Stimulated activated CD8-positive, alpha-beta memory T cell treated with anti-CD3 and anti-CD28 coated beads, Interleukin-7, amount 100 ng/mL, for 48 hours (primary cell): ENCODE data around the gene TECR.
A peak's percentile ranks its signal among the peaks of the same experiment; 100 is the strongest.
"Not testable (repeated sequence)": the region's sequence is repeated elsewhere in the genome, so short reads cannot be mapped to it uniquely, and the experiment has no call there.

ENCODE experiments used
- DNase-seq, 2 donors: peaks; one replicate each; pipeline ENCODE4 v3.0.0-alpha.2; 2020; ENCODE audit warnings: low read depth in 1 of 2; ENCODE audit errors: extremely low read depth in 1 of 2

The TECR gene, protein sequence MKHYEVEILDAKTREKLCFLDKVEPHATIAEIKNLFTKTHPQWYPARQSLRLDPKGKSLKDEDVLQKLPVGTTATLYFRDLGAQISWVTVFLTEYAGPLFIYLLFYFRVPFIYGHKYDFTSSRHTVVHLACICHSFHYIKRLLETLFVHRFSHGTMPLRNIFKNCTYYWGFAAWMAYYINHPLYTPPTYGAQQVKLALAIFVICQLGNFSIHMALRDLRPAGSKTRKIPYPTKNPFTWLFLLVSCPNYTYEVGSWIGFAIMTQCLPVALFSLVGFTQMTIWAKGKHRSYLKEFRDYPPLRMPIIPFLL

DNA sequence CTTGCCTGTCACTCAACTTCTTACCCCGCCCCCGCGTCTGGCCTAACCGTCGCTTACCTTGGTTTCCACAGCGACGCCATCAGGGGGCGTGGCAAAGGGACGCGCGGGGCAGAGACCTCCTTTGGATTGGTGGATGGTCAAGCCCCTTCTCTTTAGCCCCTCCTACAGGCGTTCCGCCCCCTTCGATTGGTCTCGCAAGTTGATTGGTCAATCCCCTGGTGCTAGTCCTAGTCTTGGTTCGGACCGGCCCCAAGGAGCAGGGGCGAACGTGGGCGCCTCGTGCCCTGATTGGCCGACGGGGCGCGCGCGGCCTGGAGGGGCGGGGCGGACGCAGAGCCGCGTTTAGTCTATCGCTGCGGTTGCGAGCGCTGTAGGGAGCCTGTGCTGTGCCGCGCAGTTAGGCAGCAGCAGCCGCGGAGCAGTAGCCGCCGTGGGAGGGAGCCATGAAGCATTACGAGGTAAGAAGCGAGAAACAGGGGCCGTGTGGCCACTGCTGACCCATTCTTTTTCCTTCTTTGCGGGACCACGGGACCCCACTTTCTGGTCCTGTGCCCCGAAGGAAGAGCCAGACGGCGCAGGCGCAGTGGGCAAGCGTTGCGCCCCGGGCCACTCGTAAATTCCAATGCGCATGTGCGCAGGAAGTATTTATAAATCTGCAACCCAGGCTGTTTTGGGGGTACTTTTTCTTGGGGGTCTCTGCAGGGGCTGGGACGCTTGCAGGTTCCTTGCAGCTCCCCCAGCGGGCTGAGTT lies at the start of gene TECR:
Gene TECR, plus strand, starts transcription at position 341 of the 751 bp plus-strand sequence. Its CDS starts 103 bp downstream, at position 444.
- peak; percentile 100 for DNase-seq

DNA sequence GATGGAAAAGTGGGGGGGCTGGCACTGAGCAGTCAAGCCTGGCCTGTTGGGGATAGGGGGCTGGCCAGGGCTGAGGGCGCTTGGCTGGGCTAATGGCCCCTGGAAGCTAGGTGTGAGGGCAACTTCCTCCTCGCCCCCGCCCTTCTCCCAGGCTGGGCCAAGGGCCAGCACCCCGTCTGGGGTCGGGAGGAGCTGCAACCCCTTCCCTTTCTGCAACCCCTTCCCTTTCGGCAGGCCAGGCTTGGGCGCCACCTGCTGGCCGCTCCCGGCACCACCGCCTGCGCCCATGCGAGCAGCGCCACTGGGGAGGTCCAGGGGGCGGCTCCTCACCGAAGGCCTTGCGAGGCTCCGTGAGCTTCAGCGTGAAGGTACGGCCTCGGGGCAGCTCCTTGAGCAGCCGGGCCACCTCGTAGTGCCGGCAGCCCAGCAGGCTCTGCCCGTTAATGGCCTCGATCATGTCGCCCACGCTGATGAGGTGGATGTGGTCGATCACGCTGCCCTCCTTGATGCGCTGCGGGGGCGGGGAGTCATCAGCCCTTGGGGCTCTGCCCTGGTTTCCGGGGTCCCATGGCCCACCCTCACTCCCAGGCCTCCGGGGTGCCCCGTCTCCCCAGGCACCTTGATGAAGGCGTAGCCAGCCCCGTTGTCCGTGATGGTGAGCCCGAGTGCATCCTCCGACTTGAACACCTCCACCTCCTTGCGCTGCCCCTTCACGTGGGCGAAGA lies 49.3 kb upstream of the TECR start:
- DNase-seq = peak in 1 of 2 donors; percentile 64

DNA sequence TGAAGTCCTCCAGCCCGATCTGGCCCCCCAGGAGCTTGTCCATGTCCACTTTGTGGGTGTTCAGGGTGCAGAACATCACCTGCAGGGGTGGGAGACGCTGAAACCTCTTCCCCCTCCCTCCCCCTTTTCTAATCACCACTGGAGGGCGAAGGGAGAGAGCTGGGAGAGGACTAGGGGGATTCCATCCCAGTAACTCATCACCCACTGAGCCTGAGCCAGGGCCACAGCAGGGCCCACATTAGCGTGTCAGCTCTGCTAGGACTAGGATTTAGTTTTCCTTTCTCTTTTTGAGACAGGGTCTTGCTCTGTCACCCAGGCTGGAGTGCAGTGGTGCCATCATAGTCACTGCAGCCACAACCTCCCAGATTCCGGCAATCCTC lies 48.7 kb upstream of the TECR start:
- DNase-seq = no peak

DNA sequence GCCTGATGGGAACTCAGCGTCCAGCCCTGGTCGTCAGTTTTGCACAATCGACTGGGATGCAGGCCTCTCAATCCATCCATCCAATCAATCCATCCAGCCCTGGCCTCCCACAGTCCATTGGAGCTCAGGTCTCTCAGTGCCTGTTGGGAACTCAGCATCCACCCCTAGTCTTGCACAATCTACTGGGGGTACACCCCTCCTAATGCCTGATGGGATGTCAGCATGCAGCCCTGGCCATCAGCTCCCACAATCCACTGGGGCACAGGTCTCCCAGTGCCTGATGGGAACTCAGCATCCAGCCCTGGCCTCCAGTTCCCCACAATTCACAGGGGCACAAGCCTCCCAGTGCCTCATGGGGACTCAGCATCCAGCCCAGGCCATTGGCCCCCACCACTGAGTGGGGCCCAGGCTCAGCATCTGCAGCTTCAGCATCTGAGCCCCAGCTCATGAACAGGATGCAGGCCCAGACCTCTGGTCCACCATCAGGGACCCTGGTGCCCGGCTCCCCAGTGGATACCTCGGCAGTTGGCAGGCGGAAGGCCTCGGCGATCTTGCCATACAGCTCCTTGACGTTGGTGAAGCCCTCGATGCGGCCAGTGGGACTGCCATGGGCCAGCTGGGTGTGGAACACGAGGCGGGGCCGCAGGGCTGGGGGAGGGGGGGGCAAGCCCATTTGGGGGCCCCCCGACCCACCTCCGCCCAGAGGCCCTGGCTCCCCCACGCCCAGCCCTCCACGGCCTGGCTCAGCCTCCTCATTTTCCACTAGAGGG lies 47.0 kb upstream of the TECR start:
- DNase-seq = no peak

DNA sequence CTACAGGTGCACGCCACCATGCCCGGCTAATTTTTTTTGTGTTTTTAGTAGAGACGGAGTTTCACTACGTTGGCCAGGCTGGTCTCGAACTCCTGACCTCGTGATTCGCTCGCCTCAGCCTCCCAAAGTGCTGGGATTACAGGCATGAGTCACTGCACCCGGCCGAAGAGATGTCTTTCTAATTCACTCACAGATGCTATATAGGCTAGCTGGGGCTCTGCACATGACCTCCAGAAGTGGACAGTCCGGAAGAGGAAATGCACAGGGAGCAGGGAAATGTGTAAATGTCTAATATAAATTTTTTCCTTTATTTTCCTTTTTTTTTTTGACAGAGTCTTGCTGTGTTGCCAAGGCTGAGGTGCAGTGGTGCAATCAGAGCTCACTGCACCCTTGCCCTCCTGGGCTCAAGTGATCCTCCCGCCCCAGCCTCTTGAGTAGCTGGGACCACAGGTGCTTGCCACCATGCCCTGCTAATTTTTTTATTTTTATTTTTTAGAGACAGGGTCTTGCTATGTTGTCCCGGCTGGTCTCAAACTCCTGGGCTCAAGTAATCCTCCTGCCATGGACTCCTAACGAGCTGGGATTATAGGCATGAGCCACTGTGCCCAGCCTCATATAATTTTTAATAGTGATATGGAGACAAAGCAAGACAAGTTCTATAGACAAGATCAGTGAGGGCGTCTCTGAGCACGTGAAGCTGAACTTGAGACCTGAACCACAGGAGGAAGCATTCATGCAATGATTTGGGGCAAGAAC lies 41.8 kb upstream of the TECR start:
- DNase-seq = no peak

DNA sequence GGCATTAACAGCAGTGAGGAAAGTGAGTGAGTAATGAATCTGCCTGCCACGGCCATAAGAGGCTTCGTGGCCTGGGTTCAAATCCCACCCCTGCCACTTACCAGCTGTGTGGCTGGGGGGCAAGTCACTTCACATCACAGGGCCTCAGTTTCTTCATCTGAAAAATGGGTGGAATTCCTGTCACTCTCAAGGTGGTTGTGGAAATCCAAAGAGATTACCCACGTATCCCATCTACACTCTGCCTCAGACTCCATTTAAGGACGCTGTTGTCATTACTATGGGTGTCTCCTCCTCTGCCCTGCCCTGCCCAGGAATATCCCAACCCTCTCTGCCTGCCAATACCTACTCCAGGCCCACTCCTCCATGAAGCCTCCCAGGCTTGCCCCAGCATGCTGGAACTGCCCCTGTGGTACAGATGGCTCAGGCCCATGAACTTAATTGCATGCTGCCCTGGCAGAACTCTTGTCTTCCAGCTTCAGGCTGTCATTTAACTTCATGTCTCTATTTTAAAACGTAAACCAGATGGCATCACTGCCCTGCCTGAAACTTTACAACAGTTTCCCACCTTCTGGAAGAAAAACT lies 36.5 kb upstream of the TECR start:
- DNase-seq = no peak

DNA sequence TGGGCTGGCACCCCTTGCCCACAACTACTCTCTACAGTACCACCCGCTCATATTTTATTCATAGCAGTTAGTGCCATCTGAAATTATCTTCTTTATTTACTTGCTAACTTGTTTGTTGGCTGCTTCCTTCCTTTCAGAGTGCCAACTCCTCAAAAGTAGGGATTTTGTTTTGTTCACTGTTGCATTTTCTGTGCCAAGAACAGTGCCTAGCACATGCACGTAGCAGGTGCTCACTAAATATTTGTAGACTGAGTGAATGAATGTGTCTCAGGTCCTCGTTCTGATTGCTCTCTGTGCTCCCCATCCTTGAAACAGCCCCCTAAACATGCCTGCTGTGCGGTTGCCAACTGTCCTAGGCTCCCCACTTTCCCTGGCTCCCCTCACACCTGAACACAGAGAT lies 35.0 kb upstream of the TECR start:
- DNase-seq = no peak

DNA sequence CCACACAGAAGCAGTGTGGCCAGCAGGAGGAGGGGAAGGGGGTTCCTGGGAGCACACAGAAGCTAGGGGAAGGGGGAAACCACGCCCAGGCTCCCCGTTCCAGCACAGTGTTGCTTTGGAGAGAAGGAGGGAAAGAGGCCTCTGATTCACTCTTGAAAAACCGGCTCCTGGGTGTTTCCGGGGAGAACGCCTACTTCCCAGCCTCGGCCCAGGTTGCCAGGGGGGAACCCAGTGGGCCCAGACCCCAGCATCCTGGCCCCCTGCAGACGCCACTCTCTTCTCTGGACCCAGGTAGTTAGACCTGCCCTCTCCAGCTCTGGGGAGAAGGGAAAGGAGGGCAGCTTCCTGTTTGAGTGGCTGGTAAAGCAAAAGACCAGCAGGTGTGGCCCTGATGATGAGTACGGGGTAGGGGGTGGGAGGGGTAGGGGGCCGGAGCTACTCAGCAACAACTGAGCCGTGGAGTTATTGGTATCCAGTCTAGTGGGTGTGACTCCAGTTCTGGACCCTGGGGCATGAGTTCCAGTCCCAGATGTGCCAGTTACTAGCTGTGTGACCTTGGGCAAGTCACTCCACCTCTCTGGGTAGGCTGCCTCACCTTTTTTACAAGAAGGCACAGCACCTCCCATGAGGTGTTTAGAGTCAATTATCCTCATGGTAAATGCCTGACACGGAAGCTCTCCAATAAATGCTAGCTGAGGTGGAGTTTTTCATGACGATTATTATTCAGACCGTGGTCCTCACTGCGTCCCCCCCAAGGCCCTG lies 34.3 kb upstream of the TECR start:
- DNase-seq = no peak

DNA sequence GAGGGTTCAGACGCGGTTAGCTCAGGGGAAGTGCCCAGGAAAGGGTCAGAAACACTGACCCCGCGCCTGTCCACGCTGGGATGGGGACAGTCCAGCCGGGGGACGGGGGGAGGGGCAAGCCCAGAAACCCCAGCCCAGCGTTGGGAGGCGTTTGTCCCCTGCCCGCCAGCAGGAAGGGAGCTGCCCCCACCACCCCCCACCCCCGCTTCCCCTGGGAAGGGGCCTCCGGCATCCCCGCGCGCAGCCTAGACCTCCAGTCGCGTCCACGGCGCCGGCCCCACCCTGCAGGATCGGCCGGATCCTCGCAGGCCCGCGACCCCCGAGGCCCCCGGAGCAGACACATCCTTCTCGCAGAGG lies 33.7 kb upstream of the TECR start:
- DNase-seq = no peak

DNA sequence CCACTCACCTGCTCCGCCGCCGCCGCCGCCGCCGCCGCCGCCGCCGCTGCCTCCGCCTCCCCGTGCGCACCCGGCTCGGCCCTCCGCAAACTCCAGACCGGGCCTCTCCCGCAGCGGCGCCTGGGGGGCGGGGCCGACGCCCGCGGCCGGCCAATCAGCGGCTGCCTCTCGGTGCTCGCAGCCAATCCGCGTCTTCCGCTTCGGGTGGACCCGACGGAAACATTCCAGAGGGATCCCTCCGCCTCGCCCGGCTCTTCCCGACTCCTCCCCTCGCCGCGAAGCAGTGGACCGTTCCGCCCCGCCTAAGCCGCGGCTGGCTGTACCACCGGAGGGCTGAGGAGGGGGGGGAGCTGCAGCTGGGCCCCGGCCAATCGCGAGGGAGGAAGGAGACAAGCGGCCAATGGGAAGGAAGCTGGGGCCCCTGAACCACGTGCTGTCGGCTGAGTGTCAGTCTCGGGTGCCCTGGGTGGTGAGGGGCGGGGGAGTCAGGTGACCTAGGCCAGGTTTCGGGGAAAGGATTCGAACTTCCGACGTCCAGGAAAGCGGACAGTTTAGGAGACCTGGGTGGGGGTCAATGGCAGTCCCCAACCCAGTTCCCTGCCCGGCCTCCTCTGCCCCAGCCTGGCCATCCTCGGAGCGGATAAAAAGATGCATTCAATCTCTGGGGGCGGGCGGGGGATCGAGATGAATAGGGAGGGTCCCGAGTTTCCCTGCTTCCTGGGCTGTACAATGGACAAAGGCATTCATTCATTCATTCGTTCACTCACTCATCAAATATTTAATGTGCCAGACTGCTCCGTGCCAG lies 33.2 kb upstream of the TECR start, which contains the start of gene GIPC1:
Gene GIPC1, minus strand, starts transcription at position 99 of the 805 bp plus-strand sequence. CDS start 13,151 bp downstream, outside the sequence.
- peak; percentile 62 to 68 for DNase-seq

DNA sequence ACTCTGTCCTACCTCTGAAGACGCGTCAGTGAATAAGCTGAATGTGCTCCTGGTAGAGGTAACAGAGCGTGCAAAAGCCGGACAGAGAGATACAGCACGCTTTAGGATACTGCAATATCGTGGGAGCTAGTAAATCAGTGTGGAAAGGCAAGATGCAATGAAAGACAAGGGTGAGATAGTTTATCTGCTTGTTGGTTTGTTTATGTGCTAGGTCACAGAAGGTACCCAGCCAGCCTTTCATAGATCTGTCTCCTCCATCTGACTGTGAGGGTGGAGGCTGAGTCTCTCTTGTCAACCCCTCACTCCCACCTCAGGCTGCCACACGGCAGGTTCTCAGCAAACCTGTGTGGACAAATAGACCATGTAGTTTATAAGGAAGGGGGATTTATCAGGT lies 32.6 kb upstream of the TECR start:
- no peak for DNase-seq

DNA sequence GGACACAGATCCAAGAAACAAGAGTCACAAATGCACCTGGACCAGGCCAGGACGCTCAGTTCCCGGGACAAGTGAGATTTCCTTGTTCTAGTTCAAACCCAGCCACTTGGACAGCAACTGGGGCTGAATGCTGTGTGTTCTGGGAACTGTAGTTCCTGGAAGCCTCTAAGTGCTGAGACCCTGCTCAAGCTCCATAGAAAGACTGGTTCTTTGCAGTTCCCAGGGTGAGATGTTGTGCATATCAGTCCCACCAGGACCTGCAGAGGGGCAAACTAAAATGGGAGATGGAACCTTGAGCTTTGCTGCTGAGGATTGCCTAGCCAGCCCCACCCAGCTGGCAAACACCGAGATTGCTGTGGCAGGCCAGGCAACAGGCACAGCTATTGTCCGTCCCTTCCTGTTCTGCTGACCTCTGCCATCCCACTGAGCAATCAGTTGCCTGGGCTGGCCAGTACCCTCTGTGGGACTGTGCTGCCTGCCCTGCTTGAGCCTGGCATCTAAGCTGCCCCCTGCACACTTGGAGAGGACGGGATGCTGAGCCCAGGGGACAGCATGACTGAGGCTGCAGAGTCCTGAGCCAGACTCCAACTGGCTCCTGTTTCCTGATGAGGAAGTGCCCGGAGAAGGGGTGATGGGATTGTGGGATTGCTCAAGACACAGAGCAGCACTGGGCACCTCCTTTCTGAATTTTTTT lies 32.0 kb upstream of the TECR start:
- no peak for DNase-seq

DNA sequence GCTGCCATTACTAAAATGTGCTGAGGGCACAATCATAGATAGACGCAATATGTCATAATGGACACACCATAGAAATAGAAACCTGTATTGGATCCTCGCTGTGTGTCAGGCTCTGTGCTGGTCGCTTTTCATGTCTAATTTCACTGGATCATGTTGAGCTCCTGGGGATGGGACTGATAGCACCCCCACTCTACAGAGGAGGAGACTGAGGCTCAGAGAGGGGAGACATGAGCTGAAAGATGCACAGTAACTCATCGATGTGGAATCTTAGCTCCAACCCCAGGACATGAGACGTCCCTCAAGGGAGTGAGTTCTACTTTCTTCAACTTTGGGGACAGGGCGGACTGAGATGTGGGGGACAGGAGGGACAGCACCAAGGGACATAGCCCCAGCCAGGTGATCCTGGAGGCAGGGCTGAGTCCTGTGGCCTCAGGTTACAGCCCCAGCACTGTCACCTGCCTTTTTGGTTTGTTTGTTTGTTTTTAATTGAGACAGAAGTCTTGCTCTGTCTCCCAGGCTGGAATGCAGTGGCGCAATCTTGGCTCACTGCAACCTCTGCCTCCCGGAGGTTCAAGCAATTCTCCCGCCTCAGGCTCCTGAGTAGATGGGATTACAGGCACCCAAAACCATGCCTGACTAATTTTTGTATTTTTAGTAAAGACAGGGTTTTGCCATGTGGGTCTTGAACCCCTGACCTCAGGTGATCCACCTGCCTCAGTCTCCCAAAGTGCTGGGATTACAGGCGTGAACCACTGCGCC lies 26.9 kb upstream of the TECR start:
- DNase-seq = no peak

DNA sequence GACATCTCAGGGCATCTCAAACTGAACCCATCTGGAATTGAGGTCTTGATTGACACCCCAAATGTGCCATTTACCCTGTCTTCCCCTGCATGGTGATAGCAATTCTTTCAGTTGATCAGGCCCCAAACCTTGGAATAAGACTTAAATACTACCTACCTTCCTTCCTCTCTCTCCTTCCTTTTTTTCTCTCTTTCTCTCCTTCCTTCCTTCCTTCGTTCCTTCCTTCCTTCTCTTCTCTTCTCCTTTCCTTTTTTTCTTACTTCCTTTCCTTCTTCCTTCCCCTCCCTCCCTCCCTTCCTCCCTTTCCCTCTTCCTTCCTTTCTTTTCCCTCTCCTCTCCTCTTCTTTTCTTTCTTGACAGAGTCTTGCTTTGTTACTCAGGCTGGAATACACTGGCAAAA lies 26.1 kb upstream of the TECR start:
- no peak for DNase-seq

DNA sequence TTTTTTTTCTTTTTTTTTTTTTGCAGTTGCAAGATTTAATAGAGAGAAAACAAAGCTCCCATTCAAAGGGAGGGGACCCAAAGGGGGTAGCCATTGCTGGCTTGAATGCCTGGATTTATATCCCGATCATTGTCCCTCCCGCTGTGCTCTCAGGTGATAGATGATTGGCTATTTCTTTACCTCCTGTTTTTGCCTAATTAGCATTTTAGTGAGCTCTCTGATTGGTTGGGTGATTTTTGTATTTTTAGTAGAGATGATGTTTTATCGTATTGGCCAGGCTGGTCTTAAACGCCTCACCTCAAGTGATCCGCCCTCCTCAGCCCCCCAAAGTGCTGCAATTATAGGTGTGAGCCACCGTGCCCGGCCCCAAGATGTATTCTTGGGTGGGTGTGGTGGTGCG lies 24.8 kb upstream of the TECR start:
- not testable (repeated sequence) for DNase-seq

DNA sequence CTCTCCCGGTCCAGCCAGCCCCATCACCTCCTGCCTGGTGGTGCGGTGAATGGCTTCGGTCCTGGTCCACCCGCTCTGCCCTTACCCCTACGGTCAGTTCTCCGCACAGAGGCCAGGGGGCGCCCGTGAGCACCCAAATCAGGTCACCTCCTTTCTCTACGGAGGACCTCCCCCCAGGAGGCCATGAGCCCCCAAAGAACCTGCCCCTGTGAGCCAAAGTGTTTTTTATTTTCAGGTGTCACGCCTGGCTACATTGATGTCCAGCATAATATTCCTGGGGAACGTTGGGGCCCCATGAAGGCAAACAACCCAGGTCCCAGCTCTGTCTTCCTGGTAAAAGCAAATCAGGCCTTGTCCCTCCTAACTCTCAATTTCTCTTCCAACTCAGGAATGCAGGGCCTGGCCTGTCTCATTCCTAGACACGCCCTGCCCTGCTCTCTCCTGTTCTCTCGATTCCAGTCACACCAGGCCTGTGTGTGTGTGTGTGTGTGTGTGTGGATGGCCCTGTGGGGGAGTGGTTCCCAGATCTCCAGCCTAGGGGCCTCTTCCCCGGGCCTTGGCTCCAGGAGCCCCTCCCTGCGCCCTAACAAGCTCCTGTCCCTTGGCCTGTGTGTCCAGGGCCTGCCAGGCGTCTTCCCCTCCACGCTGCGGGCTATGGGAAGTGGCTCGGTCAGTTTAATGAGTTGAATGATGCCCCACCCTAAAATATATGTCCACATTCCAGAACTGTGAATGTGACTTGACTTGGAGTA lies 23.7 kb upstream of the TECR start:
- peak; percentile 38 to 56 for DNase-seq
